Naive thymus-derived CD8-positive, alpha-beta T cell (primary cell): ENCODE results near the gene LSAMP. TPM values are rescaled to one million over a fixed set of nuclear protein-coding genes. Genes with fewer than 3 reads are reported as not detected.
"Not testable (repeated sequence)": the region's sequence is repeated elsewhere in the genome, so short reads cannot be mapped to it uniquely, and the experiment has no call there.

Experiments used
- ATAC-seq, 2 donors: fragments of 150-1000 bp; cut with Tn5 transposase in 1 of 2; sonication (Bioruptor Pico), chemical (Tn5 transposase) in 1 of 2; 1 replicate in 1 of 2; 2 replicates in 1 of 2; pipeline ENCODE4 v1.10.0; 2021; ENCODE audit warnings: mild to moderate bottlenecking in 2 of 2, moderate library complexity in 2 of 2
- POLR2A ChIA-PET: fragments of 350-600 bp; sonication (Branson Sonifier 250); formaldehyde crosslinking; loops from one replicate; lab custom pipeline; 2021; ENCODE audit warnings: antibody characterized with exemption; lab: Charles Lee
- DNase-seq, 10 donors: peaks; one replicate each; pipeline versions ENCODE4 v3.0.0 to v3.0.0-alpha.2; 2020 to 2022
- H3K27ac Mint-ChIP-seq, 10 donors: one replicate each; pipeline ENCODE4 v1.8.0; 2020 to 2022; ENCODE audit warnings: mild to moderate bottlenecking in 10 of 10, mixed read lengths in 10 of 10, moderate library complexity in 4 of 10, inconsistent platforms in 1 of 10
- H3K27me3 Mint-ChIP-seq, 5 donors: one replicate each; pipeline ENCODE4 v1.8.0; 2021 to 2022; ENCODE audit warnings: mixed read lengths in 5 of 5
- H3K36me3 Mint-ChIP-seq, 3 donors: one replicate each; pipeline ENCODE4 v1.8.0; 2020 to 2022; ENCODE audit warnings: mixed read lengths in 3 of 3, mild to moderate bottlenecking in 2 of 3, inconsistent platforms in 1 of 3
- H3K4me1 Mint-ChIP-seq, 4 donors: one replicate each; pipeline ENCODE4 v1.8.0; 2021 to 2022; ENCODE audit warnings: mixed read lengths in 4 of 4
- H3K4me3 Mint-ChIP-seq, 10 donors: one replicate each; pipeline ENCODE4 v1.8.0; 2020 to 2022; ENCODE audit warnings: mild to moderate bottlenecking in 10 of 10, mixed read lengths in 10 of 10, moderate library complexity in 6 of 10, inconsistent platforms in 1 of 10
- H3K9me3 Mint-ChIP-seq, 9 donors: one replicate each; pipeline ENCODE4 v1.8.0; 2020 to 2022; ENCODE audit warnings: mixed read lengths in 9 of 9, mild to moderate bottlenecking in 3 of 9, inconsistent platforms in 1 of 9, moderate library complexity in 1 of 9
- polyA plus RNA-seq, 3 donors: library from polyadenylated mRNA; unstranded; fragments of 300-500 nt; fragmentation: Illumina TruSeq; gene quantifications; one replicate each; pipeline ENCODE4 v1.2.3, GENCODE V29; 2021
- total RNA-seq, 8 experiments: library from RNA in 2 of 8; stranded (reverse) in 2 of 8; gene quantifications; one replicate each; pipeline ENCODE4 v1.2.3 and lab custom pipeline; 2021 to 2026

The LSAMP gene
- total and polyA plus RNA-seq, 5 experiments from 2014 or later = not detected

DNA sequence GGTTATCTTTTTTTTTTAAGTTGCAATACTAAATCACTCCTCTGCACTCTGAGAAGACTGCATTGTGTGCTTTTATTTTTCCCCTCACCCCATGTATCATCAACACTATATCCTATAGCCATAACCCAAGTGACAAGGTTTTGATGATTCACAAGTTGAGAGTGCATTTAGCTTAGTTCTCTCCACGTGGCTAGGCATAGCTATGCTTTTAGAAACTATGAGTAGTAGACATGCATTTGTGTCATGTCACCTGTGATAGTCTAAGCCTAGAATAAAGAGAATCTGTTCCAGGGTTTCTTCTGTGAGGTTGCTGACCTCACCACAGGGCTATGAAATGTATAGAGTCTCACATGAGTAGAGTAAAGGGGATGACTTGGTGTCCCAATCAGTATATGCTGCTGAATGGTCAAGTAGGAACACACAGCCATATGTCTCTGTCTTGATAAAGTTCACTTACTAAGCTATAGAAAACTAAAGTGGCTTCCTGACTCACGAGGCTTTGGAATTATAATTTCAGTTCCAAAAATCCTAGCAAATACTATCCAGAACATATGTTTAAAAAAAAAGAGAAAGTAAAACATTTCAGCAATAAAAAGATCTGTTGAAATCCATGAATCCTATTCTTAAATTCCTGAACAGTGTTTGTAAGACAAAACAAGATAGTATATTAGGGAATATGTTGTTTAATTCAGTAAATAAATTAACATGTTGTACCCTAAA lies 206.3 kb downstream of the LSAMP start:
- DNase-seq = no peak
- Mint-ChIP-seq H3K9me3 (peaks cover 0 to 18% (median 5%) of the 10 kb centered on the region in 9 donors), H3K27me3 (peaks cover 0 to 2% (median 0%) of the 10 kb centered on the region in 5 donors), H3K4me1 (no peaks in the 10 kb centered on the region), H3K4me3 (no peak overlapping the region), H3K27ac (no peak overlapping the region), H3K36me3 (no peaks in the 10 kb centered on the region)
- ATAC-seq = no peak
- POLR2A ChIA-PET = no interaction called here

DNA sequence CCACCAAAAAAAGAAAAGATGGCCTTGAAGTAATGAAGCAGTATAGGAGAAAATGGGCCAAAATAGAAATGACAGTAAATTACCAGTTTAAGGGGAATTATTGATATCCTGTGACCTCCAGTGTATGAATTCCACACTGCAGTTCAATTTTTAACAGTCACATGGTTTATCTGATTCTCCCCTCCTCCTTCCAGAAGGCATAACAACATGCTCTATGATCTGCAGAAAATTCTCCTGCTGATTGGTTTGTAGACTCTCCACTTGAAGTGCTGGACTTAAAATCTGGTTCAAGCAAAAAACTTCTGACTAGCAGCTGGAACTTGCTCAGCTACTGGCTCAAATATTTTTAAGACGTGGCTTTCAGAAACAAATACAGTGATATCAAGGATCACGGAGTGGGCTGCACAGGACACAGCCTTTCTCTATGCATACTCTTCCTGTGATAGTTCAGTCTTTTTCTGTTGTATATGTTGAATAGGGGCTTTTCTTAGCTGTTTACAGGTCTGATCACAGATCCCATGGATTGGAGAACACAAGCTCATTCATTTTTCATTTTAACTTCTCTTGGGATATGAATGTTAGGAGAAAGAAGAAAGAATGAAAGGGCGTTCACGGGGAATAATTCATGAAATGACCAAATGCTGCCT lies 211.5 kb downstream of the LSAMP start:
- POLR2A ChIA-PET = no interaction called here
- Mint-ChIP-seq H3K27me3 (no peaks in the 10 kb centered on the region), H3K4me1 (no peaks in the 10 kb centered on the region), H3K27ac (no peak overlapping the region), H3K36me3 (no peaks in the 10 kb centered on the region), H3K9me3 (peaks cover 0 to 6% (median 1%) of the 10 kb centered on the region in 9 donors), H3K4me3 (no peak overlapping the region)
- no peak for ATAC-seq
- no peak for DNase-seq

DNA sequence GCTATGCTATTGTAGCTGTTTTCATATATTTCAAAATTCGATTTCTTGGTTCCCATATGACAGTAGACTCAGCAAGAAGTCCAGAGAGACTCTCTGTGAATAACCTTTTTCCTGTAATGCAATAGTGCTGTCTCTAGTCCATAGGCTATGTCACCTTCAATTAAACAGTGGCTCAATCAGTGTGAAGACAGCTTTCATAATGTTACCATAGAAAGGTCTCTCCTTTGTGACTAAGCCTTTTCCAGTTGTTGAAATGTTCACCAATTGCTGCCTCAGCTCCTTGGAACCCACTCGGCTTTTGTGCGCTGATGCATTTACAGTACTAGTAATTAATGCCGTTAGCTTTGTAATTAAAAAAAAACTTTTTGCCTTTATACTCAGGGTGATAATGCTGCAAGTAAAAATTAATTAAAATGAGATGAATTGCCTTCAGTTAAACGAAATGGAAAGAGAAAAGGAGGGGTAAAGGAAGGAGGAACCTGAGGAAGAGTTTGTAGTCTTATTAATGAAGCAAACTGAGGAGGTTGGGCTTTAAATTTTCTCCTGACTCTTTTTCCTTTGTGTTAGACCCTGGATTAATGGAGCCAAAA lies 214.8 kb downstream of the LSAMP start:
- DNase-seq (no peak), ATAC-seq (no peak)
- Mint-ChIP-seq H3K9me3 (peaks cover 0 to 15% (median 2%) of the 10 kb centered on the region in 9 donors), H3K27me3 (no peaks in the 10 kb centered on the region), H3K4me1 (no peaks in the 10 kb centered on the region), H3K27ac (no peak overlapping the region), H3K4me3 (no peak overlapping the region), H3K36me3 (no peaks in the 10 kb centered on the region)
- POLR2A ChIA-PET = interaction anchor here (0.6 kb wide), 1 partner anchor 45 kb away, joined by 3 read pairs; no protein-coding TSS in a partner anchor

DNA sequence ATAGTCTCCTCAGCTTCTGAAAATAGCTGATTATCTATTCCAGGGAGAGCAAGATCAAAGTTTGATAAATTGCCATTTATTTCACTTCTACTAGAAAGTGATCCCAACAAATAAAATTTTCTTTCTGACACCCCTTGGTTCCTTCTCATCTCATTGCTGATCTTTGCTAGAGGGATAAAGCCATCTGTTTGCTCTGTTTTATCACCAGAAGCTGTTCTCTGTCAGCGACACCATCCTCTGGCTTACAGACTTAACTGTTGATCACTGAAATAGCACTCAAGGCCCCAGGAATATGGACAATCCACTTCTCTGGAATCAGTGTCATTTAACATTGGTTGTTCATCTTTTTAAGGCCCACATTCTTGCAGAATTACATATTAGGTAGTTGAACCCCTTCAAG lies 219.0 kb downstream of the LSAMP start:
- Mint-ChIP-seq H3K27me3 (no peaks in the 10 kb centered on the region), H3K9me3 (peaks cover 0 to 15% (median 3%) of the 10 kb centered on the region in 9 donors), H3K36me3 (no peaks in the 10 kb centered on the region), H3K4me3 (no peak overlapping the region), H3K4me1 (no peaks in the 10 kb centered on the region), H3K27ac (no peak overlapping the region)
- DNase-seq = no peak
- POLR2A ChIA-PET = no interaction called here
- no peak for ATAC-seq

DNA sequence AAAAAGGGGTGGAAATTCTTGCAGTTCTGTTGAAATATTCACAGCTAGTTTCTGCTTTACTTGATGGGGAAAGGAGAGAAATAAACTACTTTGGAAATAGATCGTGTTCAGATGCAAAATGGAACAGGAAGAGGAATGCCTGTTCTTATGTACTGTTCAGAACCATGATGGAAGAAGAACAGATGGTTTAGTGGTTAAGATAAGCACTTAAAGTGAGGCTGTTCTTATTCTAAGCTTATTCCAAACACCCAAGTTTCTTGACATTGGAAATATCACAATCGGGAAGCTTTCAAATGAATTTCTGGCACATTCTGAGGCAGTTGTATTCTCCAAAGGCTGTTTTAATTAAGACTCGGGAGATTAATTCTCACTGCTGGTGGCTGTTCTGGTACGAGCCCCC lies 228.5 kb downstream of the LSAMP start:
- no peak overlapping the region for H3K27ac Mint-ChIP-seq
- POLR2A ChIA-PET = no interaction called here
- H3K9me3 Mint-ChIP-seq = peaks cover 0 to 17% (median 5%) of the 10 kb centered on the region in 9 donors
- ATAC-seq (no peak), DNase-seq (no peak)
- no peak overlapping the region for H3K4me3 Mint-ChIP-seq
- H3K4me1 Mint-ChIP-seq = no peaks in the 10 kb centered on the region
- no peaks in the 10 kb centered on the region for H3K27me3 Mint-ChIP-seq
- H3K36me3 Mint-ChIP-seq = no peaks in the 10 kb centered on the region

DNA sequence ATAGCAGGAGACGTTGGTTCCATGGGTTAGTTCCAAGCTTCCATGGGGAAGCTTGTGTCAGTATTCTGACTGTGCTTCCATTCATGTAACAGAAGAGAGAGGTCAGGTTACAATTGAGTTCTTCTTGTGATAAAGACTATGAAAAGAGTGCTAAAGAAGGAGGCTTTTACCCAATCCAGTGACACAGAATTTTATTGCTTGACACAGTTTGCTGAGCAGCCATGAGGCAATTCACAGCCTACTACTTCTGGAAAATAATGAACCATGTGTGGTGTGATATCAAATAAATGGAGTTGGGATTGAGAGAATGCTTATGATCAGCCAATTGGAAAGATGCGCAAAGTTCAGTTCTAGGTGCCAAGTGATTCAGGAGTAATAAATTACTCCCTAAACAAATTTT lies 233.4 kb downstream of the LSAMP start:
- ATAC-seq (no peak), DNase-seq (no peak)
- Mint-ChIP-seq H3K27me3 (no peaks in the 10 kb centered on the region), H3K4me1 (no peaks in the 10 kb centered on the region), H3K4me3 (no peak overlapping the region), H3K9me3 (peaks cover 0 to 16% (median 6%) of the 10 kb centered on the region in 9 donors), H3K36me3 (no peaks in the 10 kb centered on the region), H3K27ac (no peak overlapping the region)
- POLR2A ChIA-PET = no interaction called here

DNA sequence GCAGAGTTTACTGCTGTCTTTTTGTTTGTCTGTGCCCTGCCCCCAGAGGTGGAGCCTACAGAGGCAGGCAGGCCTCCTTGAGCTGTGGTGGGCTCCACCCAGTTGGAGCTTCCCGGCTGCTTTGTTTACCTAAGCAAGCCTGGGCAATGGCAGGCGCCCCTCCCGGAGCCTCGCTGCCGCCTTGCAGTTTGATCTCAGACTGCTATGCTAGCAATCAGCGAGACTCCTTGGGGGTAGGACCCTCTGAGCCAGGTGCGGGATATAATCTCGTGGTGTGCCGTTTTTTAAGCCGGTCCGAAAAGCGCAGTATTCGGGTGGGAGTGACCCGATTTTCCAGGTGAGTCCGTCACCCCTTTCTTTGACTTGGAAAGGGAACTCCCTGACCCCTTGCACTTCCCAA lies 236.5 kb downstream of the LSAMP start:
- H3K36me3 Mint-ChIP-seq, POLR2A ChIA-PET, H3K27me3 Mint-ChIP-seq, H3K27ac Mint-ChIP-seq, ATAC-seq, H3K4me3 Mint-ChIP-seq, DNase-seq, H3K4me1 Mint-ChIP-seq: not testable (repeated sequence)
- peaks cover 0 to 13% (median 5%) of the 10 kb centered on the region in 9 donors for H3K9me3 Mint-ChIP-seq

DNA sequence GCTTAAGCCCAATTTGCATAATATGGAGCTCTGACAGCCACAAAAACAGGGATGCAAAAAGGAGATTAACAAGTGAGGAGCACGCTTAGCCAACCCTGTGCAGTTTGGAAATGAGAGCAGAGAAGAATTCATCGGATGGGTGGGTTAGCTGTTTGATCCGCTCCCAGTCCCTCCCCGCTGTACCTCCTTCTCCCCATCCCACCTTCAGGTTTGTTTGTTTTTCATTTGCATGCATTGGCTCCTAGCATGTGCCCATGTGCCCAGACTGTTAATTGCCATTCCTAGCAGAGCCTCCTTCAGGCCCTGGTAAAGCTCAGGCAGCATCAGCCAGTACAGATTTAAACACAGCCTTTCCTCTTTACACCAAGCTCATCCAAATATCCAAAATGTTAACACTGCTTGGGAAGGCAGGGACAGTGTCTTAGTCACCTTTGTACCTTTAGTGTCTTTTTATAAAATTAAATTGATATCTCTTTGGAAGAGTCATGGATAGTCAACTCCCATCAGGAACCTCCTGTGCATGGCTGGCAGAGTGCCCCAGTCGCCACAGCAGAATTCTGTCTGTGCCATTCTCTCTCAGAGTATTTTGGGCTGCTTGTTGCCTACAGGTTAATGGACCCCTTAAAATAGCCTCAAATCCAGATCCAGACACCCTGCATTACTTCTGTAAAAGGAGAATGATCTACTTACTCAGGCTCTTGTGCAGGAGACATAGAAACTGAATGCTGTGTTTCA lies 244.2 kb downstream of the LSAMP start:
- H3K27ac Mint-ChIP-seq = no peak overlapping the region
- H3K4me1 Mint-ChIP-seq = no peaks in the 10 kb centered on the region
- peaks cover 0 to 23% (median 7%) of the 10 kb centered on the region in 9 donors for H3K9me3 Mint-ChIP-seq
- DNase-seq (no peak), ATAC-seq (no peak)
- POLR2A ChIA-PET = no interaction called here
- no peak overlapping the region for H3K4me3 Mint-ChIP-seq
- H3K36me3 Mint-ChIP-seq = no peaks in the 10 kb centered on the region
- H3K27me3 Mint-ChIP-seq = no peaks in the 10 kb centered on the region

DNA sequence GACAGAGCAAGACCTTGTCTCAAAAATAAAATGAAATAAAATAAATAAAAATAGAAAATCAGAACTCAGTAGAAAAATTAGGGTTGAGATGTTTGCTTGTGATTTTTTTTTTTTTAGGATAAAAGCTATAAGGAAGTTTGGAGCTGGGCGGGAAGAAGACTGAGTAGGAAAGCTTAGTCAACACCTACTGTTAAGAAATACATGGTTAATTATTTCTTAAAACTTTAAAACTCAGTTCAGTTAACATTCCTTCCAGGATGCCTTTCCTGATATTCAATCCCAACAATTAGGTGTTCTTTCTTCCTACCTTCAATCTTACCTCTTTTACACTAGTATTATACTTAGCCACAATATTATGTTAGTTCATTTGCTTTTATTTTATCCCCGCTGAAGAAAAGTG lies 246.2 kb downstream of the LSAMP start:
- Mint-ChIP-seq H3K36me3 (no peaks in the 10 kb centered on the region), H3K9me3 (peaks cover 1 to 23% (median 9%) of the 10 kb centered on the region in 9 donors), H3K27ac (no peak overlapping the region), H3K27me3 (no peaks in the 10 kb centered on the region), H3K4me3 (no peak overlapping the region), H3K4me1 (no peaks in the 10 kb centered on the region)
- no peak for ATAC-seq
- no peak for DNase-seq
- POLR2A ChIA-PET = no interaction called here

DNA sequence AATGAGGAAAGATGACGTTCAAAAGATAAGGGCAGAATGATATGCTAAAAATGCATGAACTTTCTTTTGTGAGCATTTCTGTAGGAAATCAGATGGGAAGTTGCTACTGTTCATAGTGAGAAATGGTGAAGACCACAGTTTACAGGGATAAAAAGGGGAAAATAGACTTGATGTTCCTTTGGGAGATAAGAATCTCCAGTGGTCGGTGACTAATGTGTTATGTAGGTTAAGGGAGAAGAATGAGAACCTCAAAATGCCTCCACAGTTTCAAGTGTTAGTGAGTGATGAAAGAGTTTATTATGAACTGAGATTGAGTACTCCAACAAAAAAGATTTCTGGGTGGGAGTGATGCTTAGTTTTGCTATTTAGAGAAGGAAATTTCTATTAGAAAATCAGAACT lies 247.2 kb downstream of the LSAMP start:
- Mint-ChIP-seq H3K4me3 (no peak overlapping the region), H3K4me1 (no peaks in the 10 kb centered on the region), H3K27me3 (no peaks in the 10 kb centered on the region), H3K9me3 (peaks cover 1 to 19% (median 9%) of the 10 kb centered on the region in 9 donors), H3K27ac (no peak overlapping the region), H3K36me3 (no peaks in the 10 kb centered on the region)
- DNase-seq (no peak), ATAC-seq (no peak)
- POLR2A ChIA-PET = no interaction called here

DNA sequence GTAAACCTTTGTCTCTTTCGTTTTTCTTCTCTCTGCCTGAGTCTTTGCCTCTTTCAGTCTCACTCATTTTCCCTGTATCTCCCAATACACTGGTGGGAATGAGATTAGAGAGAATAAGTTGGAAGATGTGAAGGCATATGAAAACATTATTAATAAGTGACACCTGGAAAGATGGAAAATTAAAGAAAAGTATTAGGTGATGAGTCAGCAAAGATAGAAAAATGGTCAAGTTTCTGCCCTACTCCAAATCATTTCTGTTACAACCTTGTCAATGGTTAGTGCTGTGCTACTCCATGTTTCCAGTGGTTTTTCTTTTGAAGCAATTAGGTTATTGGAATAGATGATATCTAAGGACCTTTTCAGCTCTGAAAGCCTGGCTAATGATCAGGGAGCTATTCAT lies 252.8 kb downstream of the LSAMP start:
- H3K27me3 Mint-ChIP-seq = peaks cover 0 to 3% (median 0%) of the 10 kb centered on the region in 5 donors
- DNase-seq = no peak
- POLR2A ChIA-PET = no interaction called here
- H3K4me1 Mint-ChIP-seq = no peaks in the 10 kb centered on the region
- H3K9me3 Mint-ChIP-seq = peaks cover 0 to 17% (median 6%) of the 10 kb centered on the region in 9 donors
- no peak overlapping the region for H3K27ac Mint-ChIP-seq
- no peak overlapping the region for H3K4me3 Mint-ChIP-seq
- ATAC-seq = no peak
- no peaks in the 10 kb centered on the region for H3K36me3 Mint-ChIP-seq

DNA sequence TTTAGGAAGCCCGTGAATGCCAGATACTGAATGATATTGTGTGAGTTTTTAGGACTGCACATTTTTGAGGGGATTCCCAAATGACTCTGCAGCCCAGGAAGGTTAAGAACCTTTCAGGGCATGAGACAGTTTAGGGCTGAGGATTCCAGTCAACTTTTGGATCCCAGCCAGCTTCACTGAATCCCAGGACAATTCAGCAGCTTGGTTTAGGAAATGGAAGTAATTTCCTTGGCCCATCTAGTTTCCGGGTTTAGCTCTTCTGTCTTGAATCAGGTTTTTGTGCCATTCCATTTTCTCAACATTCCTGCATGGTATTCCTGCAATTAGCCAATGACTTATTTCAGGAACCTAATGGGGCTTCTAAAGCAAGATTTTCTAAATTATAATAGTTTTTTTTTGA lies 253.9 kb downstream of the LSAMP start:
- H3K36me3 Mint-ChIP-seq = no peaks in the 10 kb centered on the region
- H3K4me1 Mint-ChIP-seq = no peaks in the 10 kb centered on the region
- H3K27ac Mint-ChIP-seq = no peak overlapping the region
- DNase-seq (no peak), ATAC-seq (no peak)
- POLR2A ChIA-PET = no interaction called here
- H3K9me3 Mint-ChIP-seq = peaks cover 0 to 15% (median 5%) of the 10 kb centered on the region in 9 donors
- H3K4me3 Mint-ChIP-seq = no peak overlapping the region
- peaks cover 0 to 3% (median 0%) of the 10 kb centered on the region in 5 donors for H3K27me3 Mint-ChIP-seq

DNA sequence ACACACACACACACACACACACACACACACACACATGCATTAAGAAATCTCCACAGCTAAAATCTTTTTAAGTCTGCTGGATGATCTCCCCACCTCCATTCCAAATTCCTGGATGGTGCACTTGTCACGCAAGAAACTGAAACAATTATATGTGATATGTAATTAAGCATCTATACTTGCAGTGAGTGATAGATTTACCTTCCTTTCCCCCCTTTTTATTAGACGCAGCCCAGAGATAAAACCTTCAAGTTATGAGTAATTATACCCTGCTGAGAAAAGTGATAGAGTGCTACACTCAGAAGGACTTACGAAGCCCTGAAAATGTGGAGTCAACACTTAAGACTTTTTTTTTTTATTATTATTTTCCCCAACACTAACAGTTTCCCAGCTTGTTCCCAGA lies 255.2 kb downstream of the LSAMP start:
- Mint-ChIP-seq H3K27me3 (peaks cover 0 to 3% (median 0%) of the 10 kb centered on the region in 5 donors), H3K4me3 (no peak overlapping the region), H3K27ac (no peak overlapping the region), H3K4me1 (no peaks in the 10 kb centered on the region), H3K36me3 (no peaks in the 10 kb centered on the region), H3K9me3 (peaks cover 0 to 11% (median 3%) of the 10 kb centered on the region in 9 donors)
- DNase-seq (no peak), ATAC-seq (no peak)
- POLR2A ChIA-PET = no interaction called here
